ENCODE data around the gene TSPAN9.

DNA sequence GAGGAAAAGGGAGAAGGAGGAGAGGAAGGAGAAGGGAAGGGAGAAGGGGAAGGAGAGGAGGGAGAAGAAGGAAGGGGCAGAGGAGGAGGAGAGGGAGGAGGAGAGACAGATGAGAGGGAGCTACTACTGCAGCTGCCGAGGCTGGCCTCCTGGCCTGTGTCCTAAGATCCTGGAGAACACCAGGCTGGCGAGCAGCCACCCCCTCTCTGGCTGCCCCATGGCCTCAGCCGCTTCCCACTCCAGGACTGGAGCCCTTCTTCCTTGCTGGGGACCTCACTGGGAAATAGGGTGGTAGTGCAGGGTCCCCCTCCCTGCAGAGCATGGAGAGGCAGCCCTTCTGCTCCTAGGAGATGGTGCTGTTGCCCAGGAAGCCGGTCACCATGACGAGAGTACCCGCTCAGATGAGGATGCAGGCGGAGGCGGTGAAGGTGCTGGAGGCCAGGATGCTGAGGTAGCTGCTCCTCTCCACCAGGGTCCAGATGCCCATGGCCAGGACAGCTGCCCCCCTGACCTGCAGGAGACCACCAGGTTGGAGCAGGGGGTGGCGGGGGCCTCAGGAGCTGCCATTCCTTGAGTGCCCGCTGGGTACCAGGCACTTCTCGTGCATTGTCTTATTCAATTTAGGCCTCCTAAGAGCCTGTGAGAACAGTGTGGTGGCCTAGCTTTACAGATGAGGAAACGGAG lies 246.0 kb downstream of the TSPAN9 start:
- TF ChIP-seq POLR2A (IDR thresholded peaks at IDR 0.05) (no peak), CTCF (IDR thresholded peaks at IDR 0.05) (no peak), EP300 (IDR thresholded peaks at IDR 0.05) (no peak)
